Epidermal melanocyte (primary cell): ENCODE results near the gene GLDC.
"Not testable (repeated sequence)": the region's sequence is repeated elsewhere in the genome, so short reads cannot be mapped to it uniquely, and the experiment has no call there.

Experiments used
- DNase-seq: peaks from one replicate; pipeline ENCODE4 v3.0.0; 2011; ENCODE audit warnings: low spot score; ENCODE audit not compliant: insufficient read length

Gene GLDC

DNA sequence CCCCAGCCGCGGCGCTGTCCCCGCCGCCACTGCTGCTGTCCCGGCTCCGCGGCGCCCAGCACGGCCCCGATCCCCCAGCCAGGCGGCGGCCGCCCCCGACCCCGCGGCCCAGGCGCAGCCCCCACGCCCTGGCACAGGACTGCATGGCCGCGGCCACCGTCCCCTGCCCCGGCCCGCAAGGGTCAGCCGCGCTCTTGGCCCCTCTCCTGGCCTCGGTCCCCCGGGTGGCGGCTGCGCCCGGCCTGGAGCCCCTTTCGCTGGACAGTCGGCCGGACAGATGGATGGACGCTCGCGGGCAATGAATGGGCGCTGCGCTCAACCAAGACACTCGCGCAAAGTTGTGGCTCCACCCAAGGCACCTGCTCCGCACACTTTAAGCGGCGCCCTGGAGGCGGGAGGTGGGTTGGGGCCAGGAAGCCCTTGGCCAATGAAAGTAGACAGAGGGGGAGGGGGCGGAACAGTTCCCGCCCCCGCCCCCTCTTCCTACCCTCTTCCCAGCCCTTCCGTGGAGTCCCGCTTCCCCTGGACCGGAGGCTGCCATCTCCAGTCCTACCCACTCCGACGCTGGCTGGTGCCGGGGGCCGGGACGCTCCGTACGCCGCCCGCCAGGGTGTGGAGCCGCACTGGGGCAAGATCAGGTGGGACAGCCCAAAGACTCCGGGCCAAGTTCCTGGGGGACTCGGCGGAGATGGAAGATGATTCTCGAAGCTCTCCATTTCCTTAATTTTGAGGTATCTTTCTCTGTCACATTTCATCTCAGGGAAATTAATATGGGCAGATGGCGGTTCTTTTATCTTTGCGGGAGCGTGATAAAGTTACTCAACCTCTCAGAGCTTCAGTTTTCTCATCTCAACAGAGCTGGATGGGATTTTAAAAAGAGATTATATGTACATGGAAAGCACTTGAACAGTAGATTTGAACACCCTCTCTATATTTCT lies at the start of gene GLDC:
Gene GLDC (minus strand): TSS at position 375 of the 938 bp plus-strand sequence. CDS start 230 bp downstream, at position 145.
- no peak for DNase-seq

- DNase-seq = no peak
These were observed 47.4 kb upstream of the GLDC start for GRCh38 chr9:6692881-6693361.

DNA sequence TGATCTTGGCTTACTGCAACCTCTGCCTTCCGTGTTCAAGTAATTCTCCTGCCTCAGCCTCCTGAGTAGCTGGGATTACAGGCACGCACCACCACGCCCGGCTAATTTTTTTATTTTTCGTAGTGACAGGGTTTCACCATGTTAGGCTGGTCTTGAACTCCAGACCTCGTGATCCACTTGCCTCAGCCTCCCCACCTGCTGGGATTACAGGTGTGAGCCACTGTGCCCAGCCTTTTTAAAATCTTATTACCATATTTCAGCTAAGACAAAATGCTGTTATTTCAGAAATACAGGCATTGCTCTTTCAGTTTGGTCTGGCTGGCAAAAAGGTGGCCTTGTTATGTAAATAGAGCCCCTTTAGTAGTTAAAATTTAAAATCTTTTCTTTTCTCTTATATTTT lies 46.9 kb upstream of the GLDC start:
- no peak for DNase-seq

DNA sequence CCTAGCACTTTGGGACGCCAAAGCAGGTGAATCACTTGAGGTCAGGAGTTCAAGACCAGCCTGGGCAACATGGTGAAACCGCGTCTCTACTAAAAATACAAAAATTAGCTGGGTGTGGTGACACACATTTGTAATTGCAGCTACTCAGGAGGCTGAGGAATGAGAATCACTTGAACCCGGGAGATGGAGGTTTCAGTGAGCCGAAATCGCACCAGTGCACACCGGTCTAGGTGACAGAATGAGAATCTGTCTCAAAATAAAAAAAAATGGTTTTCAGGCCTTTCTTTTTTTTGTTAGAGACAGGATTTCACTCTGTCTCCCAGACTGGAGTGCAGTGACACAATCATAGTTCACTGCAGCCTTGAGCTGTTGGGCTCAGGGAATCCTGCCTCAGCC lies 45.1 kb upstream of the GLDC start:
- DNase-seq = not testable (repeated sequence)

DNA sequence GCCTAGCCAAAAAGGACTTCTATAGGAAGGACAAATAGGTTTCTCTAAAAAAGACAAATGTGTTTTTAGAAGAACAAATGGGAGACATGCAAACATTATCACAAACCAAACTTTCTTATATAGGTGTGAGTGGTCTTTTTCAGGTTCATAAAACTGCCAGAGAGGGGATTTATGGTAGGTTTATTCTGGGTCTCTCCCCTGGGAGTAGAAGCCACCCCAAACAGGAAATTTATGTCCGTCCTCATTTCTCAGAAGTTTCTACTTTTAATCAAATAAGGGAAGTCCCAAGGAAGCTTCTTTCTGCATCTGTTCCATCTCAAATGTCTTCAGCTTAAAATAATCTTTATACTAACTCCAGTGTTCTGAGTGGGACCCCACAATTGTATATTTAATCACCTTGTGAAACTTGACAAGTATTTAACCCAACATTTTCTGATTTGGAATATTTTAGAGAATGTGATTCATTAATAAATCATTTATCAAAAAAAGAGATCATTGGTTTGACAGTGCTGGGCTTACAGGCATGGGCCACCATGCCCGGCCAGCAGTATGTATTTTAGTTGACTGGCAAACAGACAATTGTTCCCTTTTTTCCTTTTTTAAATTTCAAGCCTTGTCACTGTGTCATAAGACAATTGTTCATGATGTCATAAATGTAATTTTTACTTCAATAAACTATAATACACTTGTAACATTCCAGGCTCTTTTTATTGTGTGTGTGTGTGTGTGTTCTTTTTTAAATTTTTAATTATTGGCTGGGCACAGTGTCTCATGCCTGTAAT lies 44.6 kb upstream of the GLDC start:
- DNase-seq = no peak

GRCh38 chr9:6687180-6687579 lies 41.7 kb upstream of the GLDC start:
- DNase-seq = no peak

GRCh38 chr9:6686396-6686795 lies 40.9 kb upstream of the GLDC start:
- DNase-seq = no peak

- no peak for DNase-seq
These were observed 36.5 kb upstream of the GLDC start for GRCh38 chr9:6681957-6682501.

GRCh38 chr9:6681147-6681956 lies 35.8 kb upstream of the GLDC start:
- DNase-seq = peak; percentile 90

GRCh38 chr9:6680797-6681146 lies 35.2 kb upstream of the GLDC start:
- DNase-seq = no peak

DNA sequence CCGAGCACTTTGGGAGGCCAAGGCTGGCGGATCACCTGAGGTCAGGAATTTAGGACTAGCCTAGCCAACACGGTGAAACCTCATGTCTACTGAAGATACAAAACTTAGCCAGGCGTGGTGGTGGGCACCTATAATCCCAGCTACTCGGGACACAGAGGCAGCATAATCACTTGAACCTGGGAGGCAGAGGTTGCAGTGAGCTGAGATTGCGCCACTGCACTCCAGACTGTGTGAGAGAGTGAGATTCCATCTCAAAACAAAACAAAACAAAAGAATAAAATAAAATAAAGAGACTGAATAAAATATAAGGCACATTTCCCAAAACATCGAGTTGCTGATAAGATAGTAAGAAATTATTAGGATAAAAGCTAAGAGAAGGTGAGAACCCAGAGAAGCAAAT lies 32.3 kb upstream of the GLDC start:
- DNase-seq = no peak

- no peak for DNase-seq
These were observed 30.9 kb upstream of the GLDC start for GRCh38 chr9:6676254-6676921.

DNA sequence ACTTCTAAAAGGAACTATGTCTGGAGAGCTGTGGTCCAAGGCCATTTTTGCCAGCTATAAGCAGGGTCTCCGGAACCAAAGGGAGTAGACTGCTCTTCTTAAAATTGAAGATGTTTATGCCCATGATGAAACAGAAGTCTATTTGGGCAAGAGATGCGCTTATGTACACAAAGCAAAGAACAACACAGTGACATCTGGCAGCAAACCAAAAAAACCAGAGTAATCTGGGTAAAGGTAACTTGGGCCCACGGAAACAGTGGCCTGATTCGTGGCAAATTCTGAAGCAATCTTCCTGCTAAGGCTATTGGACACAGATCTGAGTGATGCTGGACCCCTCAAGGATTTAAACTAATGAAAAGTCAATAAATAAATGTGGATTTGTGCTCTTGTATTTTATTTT lies 29.7 kb upstream of the GLDC start:
- no peak for DNase-seq

- DNase-seq = no peak
These were observed 27.9 kb upstream of the GLDC start for GRCh38 chr9:6673326-6674025.

DNA sequence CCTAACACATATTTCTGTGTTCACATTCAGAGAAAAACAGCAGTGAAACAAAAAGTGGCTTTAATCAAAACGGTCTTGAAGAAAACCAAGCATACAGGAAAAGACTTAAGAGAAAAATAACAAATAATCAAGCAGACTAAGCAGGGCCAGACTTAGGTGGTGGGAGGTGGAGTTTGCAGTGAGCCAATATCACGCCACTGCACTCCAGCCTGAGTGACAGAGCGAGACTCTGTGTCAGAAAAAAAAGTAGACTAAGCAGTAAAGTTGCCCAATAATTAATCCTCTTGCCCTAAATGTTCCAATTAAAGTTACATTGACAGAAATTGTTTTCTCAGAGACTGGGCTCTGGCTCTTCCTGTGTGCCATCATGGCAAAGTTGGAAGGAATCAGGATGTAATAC lies 26.6 kb upstream of the GLDC start:
- no peak for DNase-seq

DNA sequence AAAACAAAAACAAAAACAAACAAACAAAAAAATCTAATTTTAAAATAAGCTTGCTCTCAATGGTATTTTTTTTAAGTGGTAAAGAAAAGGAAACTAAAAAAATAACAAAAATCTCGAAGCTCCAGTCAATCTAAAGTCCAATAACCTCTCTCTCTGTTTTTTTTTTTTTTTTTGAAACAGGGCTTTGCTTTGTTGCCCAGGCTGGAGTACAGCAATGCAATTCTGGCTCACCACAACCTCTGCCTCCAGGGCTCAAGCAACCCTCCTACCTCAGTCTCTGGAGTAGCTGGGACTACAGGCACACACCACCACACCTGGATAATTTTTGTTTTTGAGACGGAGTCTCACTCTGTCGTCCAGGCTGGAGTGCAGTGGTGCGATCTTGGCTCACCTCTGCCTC lies 25.9 kb upstream of the GLDC start:
- DNase-seq = no peak

GRCh38 chr9:6669881-6670280 lies 24.4 kb upstream of the GLDC start:
- DNase-seq = no peak

GRCh38 chr9:6667633-6668280 lies 22.2 kb upstream of the GLDC start:
- peak; percentile 58 for DNase-seq

- no peak for DNase-seq
These were observed 21.6 kb upstream of the GLDC start for GRCh38 chr9:6667080-6667479.

DNA sequence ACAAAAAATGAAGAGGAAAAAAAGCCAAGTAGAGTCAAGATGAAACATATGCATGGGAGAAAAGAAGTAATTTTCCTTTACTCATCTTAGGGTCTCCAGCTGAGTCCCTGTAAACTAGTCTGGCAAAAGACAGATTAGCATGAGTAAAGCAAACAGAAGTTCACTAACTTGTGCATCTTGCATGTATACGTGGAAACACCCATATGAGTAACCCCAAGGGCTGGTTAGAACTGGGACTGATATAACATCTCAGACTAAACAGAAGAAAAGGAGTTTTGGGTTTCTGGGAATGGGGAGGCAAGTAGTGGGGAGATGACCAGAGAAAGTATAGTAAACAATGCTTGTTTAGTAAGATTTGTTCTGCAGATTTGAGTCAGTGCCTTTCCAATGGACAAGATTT lies 20.1 kb upstream of the GLDC start:
- DNase-seq = no peak
